Activated B cell treated with CpG ODN at 0.5 μM for 24 hours (primary cell): ENCODE results near the gene MED13L. TPM values are rescaled to one million over a fixed set of nuclear protein-coding genes. Genes with fewer than 3 reads are reported as not detected.

Experiments
- ATAC-seq: fragments of 200-7000 bp; cut with Tn5 transposase; one replicate; pipeline ENCODE4 v1.10.0; 2021; ENCODE audit warnings: low read depth, mild to moderate bottlenecking, moderate library complexity
- CTCF ChIA-PET: fragments of 350-600 bp; sonication (Branson Sonifier 250); formaldehyde crosslinking; loops from one replicate; lab custom pipeline; 2021; ENCODE audit warnings: antibody characterized with exemption; lab: Charles Lee
- POLR2A ChIA-PET: fragments of 350-600 bp; sonication (Branson Sonifier 250); formaldehyde crosslinking; loops from one replicate; lab custom pipeline; 2021; ENCODE audit warnings: antibody characterized with exemption; lab: Charles Lee
- DNase-seq: peaks from one replicate; pipeline ENCODE4 v3.0.0; 2022
- H3K27ac Mint-ChIP-seq: one replicate; pipeline ENCODE4 v1.8.0; 2020; ENCODE audit warnings: mixed read lengths
- H3K27me3 Mint-ChIP-seq: one replicate; pipeline ENCODE4 v1.8.0; 2021; ENCODE audit warnings: mixed read lengths
- H3K36me3 Mint-ChIP-seq: one replicate; pipeline ENCODE4 v1.8.0; 2021; ENCODE audit warnings: low read depth, mixed read lengths
- H3K4me1 Mint-ChIP-seq: one replicate; pipeline ENCODE4 v1.8.0; 2021; ENCODE audit warnings: mixed read lengths
- H3K4me3 Mint-ChIP-seq: one replicate; pipeline ENCODE4 v1.8.0; 2020; ENCODE audit warnings: mild to moderate bottlenecking, mixed read lengths
- H3K9me3 Mint-ChIP-seq: one replicate; pipeline ENCODE4 v1.8.0; 2020; ENCODE audit warnings: mixed read lengths
- CTCF ChIP-seq: fragments of 200-600 bp; IDR thresholded peaks from one replicate; pipeline ENCODE4 v1.8.0; 2022; ENCODE audit warnings: antibody characterized with exemption, mild to moderate bottlenecking
- intact Hi-C: fragments of 100-400 bp; cut with micrococcal nuclease; formaldehyde crosslinking; loops from one replicate; pipeline ENCODE4 v1.15.1; 2024
- total RNA-seq: library from RNA; stranded (reverse); gene quantifications from 2 replicates; pipeline ENCODE4 v1.2.3, GENCODE V29; 2022

Gene MED13L
- total RNA-seq, 1 donor from 2014 or later: 183 TPM

- no peaks in the 10 kb centered on the region for H3K27me3 Mint-ChIP-seq
- peaks cover 6% of the 10 kb centered on the region for H3K4me1 Mint-ChIP-seq
- no peak overlapping the region for H3K27ac Mint-ChIP-seq
- DNase-seq: no peak
- H3K9me3 Mint-ChIP-seq: peaks cover 2% of the 10 kb centered on the region
- ChIA-PET CTCF (no interaction called here), POLR2A (no interaction called here)
- ATAC-seq: no peak
- intact Hi-C loops: no loop called here
- TF ChIP-seq CTCF: no peak
- H3K4me3 Mint-ChIP-seq: no peak overlapping the region
- no peaks in the 10 kb centered on the region for H3K36me3 Mint-ChIP-seq
Observed at GRCh38 chr12:116303929-116304328, 26.4 kb upstream of the MED13L start.

DNA sequence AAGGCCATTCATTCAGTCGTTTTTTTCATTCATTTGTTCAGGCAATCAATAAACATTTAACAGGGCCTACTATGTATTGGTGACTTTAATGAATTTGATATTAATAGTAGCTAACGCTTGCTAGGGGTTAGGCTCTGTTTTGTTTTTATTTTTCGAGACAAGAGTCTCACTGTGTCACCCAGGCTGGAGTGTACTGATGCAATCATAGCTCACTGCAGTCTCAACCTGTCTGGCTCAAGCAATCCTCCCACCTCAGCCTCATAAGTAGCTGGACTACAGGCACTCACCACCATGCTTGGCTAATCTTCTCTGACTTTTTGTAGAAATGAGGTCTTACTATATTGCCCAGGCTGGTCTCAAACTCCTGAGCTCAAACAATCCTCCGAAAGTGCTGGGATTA is 25.6 kb upstream of the MED13L start:
- Mint-ChIP-seq H3K27ac (no peak overlapping the region), H3K4me3 (no peak overlapping the region), H3K9me3 (peaks cover 2% of the 10 kb centered on the region), H3K27me3 (no peaks in the 10 kb centered on the region), H3K4me1 (peaks cover 6% of the 10 kb centered on the region), H3K36me3 (no peaks in the 10 kb centered on the region)
- ATAC-seq (no peak), DNase-seq (no peak)
- intact Hi-C loops: no loop called here
- ChIA-PET CTCF (no interaction called here), POLR2A (interaction anchor here (1.5 kb wide), 1 partner anchor 21 kb away, joined by 3 read pairs; no protein-coding TSS in a partner anchor)
- no peak for TF ChIP-seq CTCF

DNA sequence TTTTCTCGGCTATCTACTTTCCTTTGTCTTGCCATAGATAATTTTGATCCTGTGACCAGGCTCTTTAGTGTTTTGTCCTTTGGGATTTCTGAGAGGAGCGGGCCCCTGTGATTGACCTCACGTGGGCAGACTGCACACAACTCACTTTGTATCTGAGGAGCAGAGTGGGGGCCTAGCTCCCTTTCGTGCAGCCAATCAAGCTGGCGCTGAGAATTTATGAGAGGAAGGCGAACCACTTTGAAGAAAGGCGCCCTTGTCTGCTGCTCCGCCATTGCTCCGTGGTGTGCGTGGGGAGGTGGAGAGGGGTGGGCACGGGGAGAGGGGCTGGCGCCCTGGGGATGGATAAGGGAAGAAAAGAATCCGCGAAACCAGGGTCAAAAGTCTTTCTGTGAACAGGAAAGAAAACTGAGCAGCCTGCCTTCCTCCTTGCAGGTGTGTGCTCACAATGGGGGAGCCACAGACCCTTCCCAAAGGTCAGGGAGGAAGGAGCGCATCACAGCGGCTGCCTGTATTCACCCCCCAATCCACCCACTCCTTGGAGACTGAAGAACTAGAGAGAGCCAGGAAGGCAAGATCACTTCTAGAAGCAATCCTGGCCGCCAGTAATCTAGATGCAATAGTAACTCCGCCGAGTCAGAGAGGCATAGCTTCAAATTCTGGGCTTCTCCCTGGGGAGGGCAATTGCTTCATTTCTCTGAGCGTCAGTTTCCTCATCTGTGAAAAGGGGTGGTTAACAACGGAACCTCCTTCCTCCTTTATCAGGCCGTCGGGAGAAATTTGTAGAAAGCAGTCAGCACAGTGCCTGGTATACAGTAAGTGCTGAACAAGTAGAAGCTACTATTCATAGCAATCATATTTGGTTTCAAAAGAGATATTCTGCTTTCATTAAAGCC is 24.9 kb upstream of the MED13L start:
- no peaks in the 10 kb centered on the region for H3K27me3 Mint-ChIP-seq
- POLR2A ChIA-PET: interaction anchor here (0.6 to 1.5 kb wide), 2 partner anchors 21 to 61 kb away, joined by 3 to 5 read pairs; no protein-coding TSS in a partner anchor

DNA sequence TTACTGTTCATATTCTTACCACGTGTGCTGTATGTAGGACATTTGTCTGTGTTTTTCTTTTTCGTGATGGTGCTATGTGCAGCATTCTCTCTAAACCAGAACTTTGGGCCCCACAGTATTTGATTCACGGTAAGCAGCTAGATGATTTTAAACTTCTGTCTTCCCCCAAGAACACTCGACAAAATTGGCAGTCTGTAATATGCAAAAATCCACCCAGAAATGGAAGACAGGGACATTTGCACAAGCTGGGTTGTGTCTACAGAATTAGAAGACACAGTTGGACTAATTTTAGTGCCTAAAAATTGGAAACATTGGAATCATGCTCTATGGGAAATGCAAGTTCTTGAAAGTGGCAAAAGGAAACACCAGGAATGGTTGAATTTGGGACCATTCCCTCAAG is 24.1 kb upstream of the MED13L start:
- ChIA-PET CTCF (no interaction called here), POLR2A (interaction anchor here (0.6 kb wide), 1 partner anchor 62 kb away, joined by 5 read pairs; no protein-coding TSS in a partner anchor)
- intact Hi-C loops: no loop called here
- Mint-ChIP-seq H3K4me3 (no peak overlapping the region), H3K36me3 (no peaks in the 10 kb centered on the region), H3K27ac (no peak overlapping the region), H3K4me1 (peaks cover 6% of the 10 kb centered on the region), H3K27me3 (no peaks in the 10 kb centered on the region), H3K9me3 (peaks cover 2% of the 10 kb centered on the region)
- DNase-seq: no peak
- ATAC-seq: no peak
- TF ChIP-seq CTCF: no peak

More for the DNA sequence above, 24.9 kb upstream of the MED13L start:
- CTCF ChIA-PET: no interaction called here
- peak; percentile 40 for ATAC-seq
- Mint-ChIP-seq H3K4me1 (peaks cover 6% of the 10 kb centered on the region), H3K9me3 (peaks cover 2% of the 10 kb centered on the region), H3K4me3 (no peak overlapping the region), H3K27ac (no peak overlapping the region), H3K36me3 (no peaks in the 10 kb centered on the region)
- no peak for DNase-seq
- TF ChIP-seq CTCF: no peak
- intact Hi-C loops: no loop called here

DNA sequence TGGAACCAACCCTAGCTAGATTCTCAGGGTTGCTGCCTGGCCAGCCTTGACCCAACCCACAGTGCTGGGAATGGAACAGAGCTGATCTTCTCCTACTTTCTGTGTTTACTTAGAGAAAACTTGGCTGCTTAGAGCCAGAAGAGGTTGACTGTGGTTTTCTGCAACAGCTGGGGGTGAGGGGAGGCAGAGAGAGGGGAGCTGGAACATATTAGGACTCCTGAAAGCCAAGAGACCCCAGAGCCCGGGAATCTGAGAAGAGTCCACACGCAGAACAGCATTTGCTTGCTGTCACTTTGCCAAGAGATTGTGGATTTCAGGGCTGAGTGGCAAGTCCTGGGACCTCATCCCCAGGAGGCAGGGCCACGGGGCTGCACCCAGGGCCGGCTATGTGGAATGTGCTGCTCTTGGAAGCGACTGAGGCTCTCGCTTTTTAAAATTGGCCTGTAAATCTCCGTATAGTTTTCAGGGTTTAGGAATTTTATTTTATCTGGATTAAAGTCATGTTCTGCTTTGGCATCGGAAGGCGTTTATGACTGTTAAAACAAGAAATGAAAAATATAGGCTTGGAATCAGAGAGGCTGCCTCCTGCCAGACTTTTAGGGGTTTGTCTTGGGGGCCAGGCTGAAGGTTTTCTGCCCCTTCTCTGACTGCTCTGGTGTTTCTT is 22.3 kb upstream of the MED13L start:
- POLR2A ChIA-PET: interaction anchor here (0.6 kb wide), 1 partner anchor 377 kb away, joined by 3 read pairs; no protein-coding TSS in a partner anchor
- H3K27ac Mint-ChIP-seq: no peak overlapping the region
- H3K36me3 Mint-ChIP-seq: no peaks in the 10 kb centered on the region
- H3K9me3 Mint-ChIP-seq: peaks cover 2% of the 10 kb centered on the region
- H3K4me3 Mint-ChIP-seq: no peak overlapping the region
- ATAC-seq: no peak
- no peaks in the 10 kb centered on the region for H3K27me3 Mint-ChIP-seq
- DNase-seq: no peak
- intact Hi-C loops: no loop called here
- peaks cover 6% of the 10 kb centered on the region for H3K4me1 Mint-ChIP-seq
- no peak for TF ChIP-seq CTCF
- CTCF ChIA-PET: no interaction called here
